Measurements from ENCODE around the gene FCN1. TPM values are rescaled to one million over a fixed set of nuclear protein-coding genes. Genes with fewer than 3 reads are reported as not detected.

FCN1 gene
- total and polyA plus RNA-seq, 10 of the 15 experiments (the other 5 are each of a cell fraction or from before 2014, with no cell fraction given) = 0.08 TPM; not detected in 9

GRCh38 chr9:134863941-134864820 is 53.5 kb downstream of the FCN1 start (continued):
- TF ChIP-seq BHLHE40 (IDR thresholded peaks at IDR 0.05; ENCODE audit: borderline replicate concordance in 1 of 2, low read depth in 2 of 2, low read length in 1 of 2) (no peak), POLR2AphosphoS2 (IDR thresholded peaks at IDR 0.05; ENCODE audit: low read depth, low read length) (no peak), USF2 (IDR thresholded peaks at IDR 0.05; ENCODE audit: borderline replicate concordance, low read depth, low read length) (no peak), RAD51 (IDR thresholded peaks at IDR 0.05) (no peak), BMI1 (IDR thresholded peaks at IDR 0.05; ENCODE audit: borderline replicate concordance) (no peak)

- FAIRE-seq (no peak), ATAC-seq (no peak), DNase-seq (ENCODE audit: low read depth, low spot score) (no peak)
- no peaks in the 10 kb centered on the region for H3K36me3 ChIP-seq (ENCODE audit: control insufficient read depth in 2 of 2, insufficient read depth in 2 of 2, low read length in 1 of 2)
- H3K27me3 ChIP-seq (replicated peaks in 1 of 2; ENCODE audit: control insufficient read depth in 2 of 2, insufficient read depth in 2 of 2, low read length in 1 of 2) = no peaks in the 10 kb centered on the region
- intact Hi-C loops (cut with micrococcal nuclease; ENCODE audit: unreplicated experiment) (no loop called here), in situ Hi-C loops (cut with MboI) (no loop called here)
- RAD21 ChIA-PET (ENCODE audit: unreplicated experiment) = no interaction called here
- SMC1A ChIA-PET (ENCODE audit: uncharacterized antibody, unreplicated experiment) = no interaction called here
- no peaks in the 10 kb centered on the region for H3K79me2 ChIP-seq (ENCODE audit: control insufficient read depth, insufficient read depth, low read length)
- no peak overlapping the region for H3K4me2 ChIP-seq (ENCODE audit: control insufficient read depth, insufficient read depth)
- POLR2A ChIA-PET = no interaction called here
- 51% methylated on average over 15 of the region's 16 CpGs for WGBS (ENCODE audit: insufficient coverage, insufficient replicate concordance, low lambda C conversion rate, missing lambda C conversion rate)
- H3K9ac ChIP-seq (ENCODE audit: control insufficient read depth, insufficient read depth, low read length) = no peak overlapping the region
- TF ChIP-seq JUNB (IDR thresholded peaks at IDR 0.05) = no peak
- H3K4me3 ChIP-seq = no peak overlapping the region
- H3K4me1 ChIP-seq (ENCODE audit: control insufficient read depth, insufficient read depth, low read length) = peaks cover 8% of the 10 kb centered on the region
- no peaks in the 10 kb centered on the region; the same call in 2 of the 3 replicates for H3K9me3 ChIP-seq (replicated peaks; ENCODE audit: control insufficient read depth, insufficient read depth, low read length)
- no peak overlapping the region for H2AFZ ChIP-seq (ENCODE audit: control insufficient read depth, low read depth, low read length)
- H4K20me1 ChIP-seq (ENCODE audit: control insufficient read depth, insufficient read depth) = no peaks in the 10 kb centered on the region
- CTCF ChIA-PET = no interaction called here
- no TSS peak for BruUV-seq (replicated peaks)
- H3K27ac ChIP-seq (ENCODE audit: control insufficient read depth, insufficient read depth) = no peak overlapping the region
Measured at GRCh38 chr9:134863306-134863902, 54.3 kb downstream of the FCN1 start.

All from GM12878 (cell line).